Spleen (tissue), 7 donors: ENCODE data around the gene VWF.

ENCODE experiments used
- POLR2AphosphoS5 ChIP-seq, 3 donors: sonication (generic); formaldehyde crosslinking; IDR thresholded peaks; one replicate each; pipeline ENCODE4 v1.5.1; 2017; ENCODE audit warnings: antibody characterized with exemption in 3 of 3
- TF ChIP-seq, protein P1 (sequence below), 11 experiments: fragments of 200-600 bp in 7 of 11; fragments of 450-650 bp in 4 of 11; sonication (generic) in 4 of 11; IDR thresholded peaks in 8 of 11; conservative IDR thresholded peaks in 3 of 11; 1 replicate in 7 of 11; 2 replicates in 4 of 11; pipeline versions ENCODE4 v1.4.0 to v1.8.0; 2016 to 2021; ENCODE audit warnings: antibody characterized with exemption in 11 of 11, inconsistent platforms in 4 of 11, mild to moderate bottlenecking in 1 of 11
- donor health status: DM: no; HTN: no; CAD: no; lungs with moderate emphysema.
- donor health status: DM: no; HTN: no; CAD: no.
- donor health status: DM: no; HTN: no; CAD: no.

DNA sequence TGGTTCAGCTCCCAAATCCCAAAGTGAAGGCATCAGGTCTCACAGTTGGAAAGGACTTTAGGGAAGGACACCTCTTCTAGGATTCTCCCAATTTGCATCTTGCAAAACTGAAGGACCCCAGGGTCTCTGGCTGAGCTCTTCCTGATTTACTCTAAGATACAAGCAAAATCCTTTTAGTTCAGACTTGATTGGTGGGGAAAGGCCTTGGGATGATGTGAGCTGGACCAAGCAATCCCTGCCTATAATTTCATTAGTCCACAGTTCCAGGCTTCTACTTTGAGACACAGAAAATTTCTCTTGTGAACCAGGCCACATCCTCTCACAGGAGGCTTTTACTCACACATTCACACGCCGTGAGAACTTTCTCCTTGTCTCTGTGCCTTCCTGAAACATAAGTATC, 23.6 kb upstream of the VWF start:
- TF ChIP-seq, protein P1, sequence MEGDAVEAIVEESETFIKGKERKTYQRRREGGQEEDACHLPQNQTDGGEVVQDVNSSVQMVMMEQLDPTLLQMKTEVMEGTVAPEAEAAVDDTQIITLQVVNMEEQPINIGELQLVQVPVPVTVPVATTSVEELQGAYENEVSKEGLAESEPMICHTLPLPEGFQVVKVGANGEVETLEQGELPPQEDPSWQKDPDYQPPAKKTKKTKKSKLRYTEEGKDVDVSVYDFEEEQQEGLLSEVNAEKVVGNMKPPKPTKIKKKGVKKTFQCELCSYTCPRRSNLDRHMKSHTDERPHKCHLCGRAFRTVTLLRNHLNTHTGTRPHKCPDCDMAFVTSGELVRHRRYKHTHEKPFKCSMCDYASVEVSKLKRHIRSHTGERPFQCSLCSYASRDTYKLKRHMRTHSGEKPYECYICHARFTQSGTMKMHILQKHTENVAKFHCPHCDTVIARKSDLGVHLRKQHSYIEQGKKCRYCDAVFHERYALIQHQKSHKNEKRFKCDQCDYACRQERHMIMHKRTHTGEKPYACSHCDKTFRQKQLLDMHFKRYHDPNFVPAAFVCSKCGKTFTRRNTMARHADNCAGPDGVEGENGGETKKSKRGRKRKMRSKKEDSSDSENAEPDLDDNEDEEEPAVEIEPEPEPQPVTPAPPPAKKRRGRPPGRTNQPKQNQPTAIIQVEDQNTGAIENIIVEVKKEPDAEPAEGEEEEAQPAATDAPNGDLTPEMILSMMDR (IDR thresholded peaks at IDR 0.05 in 8 of 11, conservative IDR thresholded peaks at IDR 0.05 in 3 of 11) = no peak
- TF ChIP-seq POLR2AphosphoS5 (IDR thresholded peaks at IDR 0.05) = no peak
